Astrocyte (in vitro differentiated cells and primary cell): ENCODE measurements around the gene KIN.

Source experiments
- CTCF ChIP-seq: IDR thresholded peaks from 2 replicates; pipeline ENCODE4 v1.5.1; 2011; ENCODE audit warnings: low read depth, mild to moderate bottlenecking, inconsistent platforms, low read length, moderate library complexity; ENCODE audit not compliant: insufficient read depth
- EZH2 ChIP-seq: IDR thresholded peaks from 2 replicates; pipeline ENCODE4 v1.6.1; 2012; ENCODE audit warnings: mild to moderate bottlenecking, low read length, inconsistent platforms; ENCODE audit not compliant: insufficient read depth

GRCh38 chr10:7704071-7705016 lies 83.4 kb downstream of the KIN start:
- TF ChIP-seq CTCF (no peak), EZH2 (no peak)
